B cell (primary cell): ENCODE results near the gene SLC5A5. TPM values are rescaled to one million over a fixed set of nuclear protein-coding genes. Genes with fewer than 3 reads are reported as not detected.

ENCODE experiments used
- ATAC-seq: fragments of 200-7000 bp; cut with Tn5 transposase; one replicate; pipeline ENCODE4 v1.10.0; 2021; ENCODE audit warnings: low read depth, mild to moderate bottlenecking, moderate number of reproducible peaks, moderate library complexity
- CTCF ChIA-PET: fragments of 350-600 bp; sonication (Branson Sonifier 250); formaldehyde crosslinking; loops from one replicate; lab custom pipeline; 2021; ENCODE audit warnings: antibody characterized with exemption, inconsistent platforms; lab: Charles Lee
- POLR2A ChIA-PET: fragments of 350-600 bp; sonication (Branson Sonifier 250); formaldehyde crosslinking; loops from one replicate; lab custom pipeline; 2021; ENCODE audit warnings: antibody characterized with exemption; lab: Charles Lee
- DNase-seq: peaks from one replicate; pipeline ENCODE4 v3.0.0; 2013
- H2AFZ ChIP-seq: 2 replicates; pipeline ENCODE4 v1.6.1; 2012; ENCODE audit warnings: mild to moderate bottlenecking, low read depth, low read length; ENCODE audit not compliant: insufficient read depth, poor library complexity, severe bottlenecking
- H3K27ac ChIP-seq, 2 donors: 1 replicate in 1 of 2; 2 replicates in 1 of 2; pipeline ENCODE4 v1.5.1; 2012 to 2013; ENCODE audit warnings: low read length in 2 of 2, mild to moderate bottlenecking in 2 of 2, moderate library complexity in 1 of 2
- H3K27me3 ChIP-seq, 4 experiments: fragments of 200-600 bp in 1 of 4; sonication (generic) in 1 of 4; replicated peaks in 1 of 4; 1 replicate in 2 of 4; 2 replicates in 2 of 4; pipeline versions ENCODE4 v1.6.1 to v1.7.0; 2013 to 2016; ENCODE audit warnings: low read length in 3 of 4, mild to moderate bottlenecking in 2 of 4, mixed read lengths in 1 of 4, moderate library complexity in 1 of 4; ENCODE audit not compliant: insufficient read depth in 4 of 4, control insufficient read depth in 3 of 4; ENCODE audit errors: control extremely low read depth in 1 of 4
- H3K36me3 ChIP-seq, 2 experiments: replicated peaks in 1 of 2; 1 replicate in 1 of 2; 2 replicates in 1 of 2; pipeline versions ENCODE4 v1.6.1 to v1.7.1; 2013; ENCODE audit warnings: low read length in 1 of 2; ENCODE audit not compliant: insufficient read depth in 2 of 2, control insufficient read depth in 1 of 2; ENCODE audit errors: control extremely low read depth in 1 of 2, extremely low read depth in 1 of 2
- H3K4me1 ChIP-seq, 2 donors: fragments of 200-600 bp in 1 of 2; sonication (generic) in 1 of 2; 1 replicate in 1 of 2; 2 replicates in 1 of 2; pipeline versions ENCODE4 v1.5.1 to v1.6.1; 2013 to 2017; ENCODE audit warnings: low read length in 2 of 2; ENCODE audit not compliant: control insufficient read depth in 2 of 2, insufficient read depth in 2 of 2
- H3K4me2 ChIP-seq: replicated peaks from 2 replicates; pipeline ENCODE3; 2012; ENCODE audit warnings: mild to moderate bottlenecking, low read depth, low read length; ENCODE audit not compliant: poor library complexity, severe bottlenecking
- H3K4me3 ChIP-seq, 5 experiments: fragments of 200-600 bp in 1 of 5; sonication (generic) in 1 of 5; 1 replicate in 3 of 5; 2 replicates in 2 of 5; pipeline versions ENCODE4 v1.5.1 to v1.7.0; 2011 to 2016; ENCODE audit warnings: low read length in 4 of 5, mild to moderate bottlenecking in 4 of 5, low read depth in 2 of 5, control low read depth in 1 of 5, moderate library complexity in 1 of 5; ENCODE audit not compliant: insufficient read depth in 1 of 5; ENCODE audit errors: control extremely low read depth in 1 of 5, extremely low read depth in 1 of 5
- H3K79me2 ChIP-seq: fragments of 200-600 bp; sonication (generic); one replicate; pipeline ENCODE4 v1.6.0; 2016; ENCODE audit warnings: low read length; ENCODE audit not compliant: control insufficient read depth, insufficient read depth
- H3K9ac ChIP-seq: fragments of 200-600 bp; sonication (generic); 2 replicates; pipeline ENCODE4 v1.6.1; 2017; ENCODE audit warnings: mild to moderate bottlenecking, low read length, moderate library complexity
- H3K9me3 ChIP-seq, 3 donors: one replicate each; pipeline versions ENCODE4 v1.6.1 to v1.7.1; 2013; ENCODE audit warnings: low read length in 2 of 3; ENCODE audit not compliant: control insufficient read depth in 2 of 3, insufficient read depth in 1 of 3; ENCODE audit errors: control extremely low read depth in 1 of 3
- H4K20me1 ChIP-seq: 2 replicates; pipeline ENCODE4 v1.6.0; 2012; ENCODE audit warnings: mild to moderate bottlenecking, low read length; ENCODE audit not compliant: insufficient read depth, control insufficient read depth, poor library complexity, severe bottlenecking
- H3K27ac Mint-ChIP-seq: one replicate; pipeline ENCODE4 v1.8.0; 2021; ENCODE audit warnings: mixed read lengths
- H3K27me3 Mint-ChIP-seq: one replicate; pipeline ENCODE4 v1.8.0; 2021; ENCODE audit warnings: mixed read lengths
- H3K4me1 Mint-ChIP-seq: one replicate; pipeline ENCODE4 v1.8.0; 2021; ENCODE audit warnings: mixed read lengths
- H3K4me3 Mint-ChIP-seq: one replicate; pipeline ENCODE4 v1.8.0; 2021; ENCODE audit warnings: mixed read lengths
- H3K9me3 Mint-ChIP-seq: one replicate; pipeline ENCODE4 v1.8.0; 2022; ENCODE audit warnings: mixed read lengths; ENCODE audit not compliant: insufficient read depth
- CTCF ChIP-seq: fragments of 200-600 bp; IDR thresholded peaks from one replicate; pipeline ENCODE4 v1.8.0; 2022; ENCODE audit warnings: antibody characterized with exemption, mild to moderate bottlenecking
- EZH2 ChIP-seq: IDR thresholded peaks from 2 replicates; pipeline ENCODE4 v1.6.1; 2012; ENCODE audit warnings: borderline replicate concordance, low read depth, mild to moderate bottlenecking, moderate library complexity, low read length; ENCODE audit not compliant: insufficient read depth, poor library complexity, severe bottlenecking
- whole genome bisulfite sequencing: methylation state at CpG from one replicate; pipeline ENCODE4 v1.1.5; 2013; ENCODE audit warnings: missing lambda C conversion rate; ENCODE audit not compliant: insufficient coverage; 5-methylcytosine and 5-hydroxymethylcytosine counted together
- intact Hi-C: fragments of 100-400 bp; cut with micrococcal nuclease; formaldehyde crosslinking; loops from one replicate; pipeline ENCODE4 v1.10.0; 2022
- polyA plus RNA-seq: library from polyadenylated mRNA; depleted of rRNA; stranded (reverse); fragments of >200 nt; gene quantifications from 2 replicates; pipeline ENCODE4 v1.2.3, GENCODE V29; 2012
- total RNA-seq, 2 donors: library from RNA; stranded (reverse); fragments of 120-200 nt in 1 of 2; gene quantifications; 1 replicate in 1 of 2; 2 replicates in 1 of 2; pipeline versions ENCODE4 v1.2.3 to v1.2.4, GENCODE V29; 2013 to 2022

Gene SLC5A5
- total and polyA plus RNA-seq, 2 donors (not counting 1 experiment from before 2014, with no cell fraction given): 0.07 to 0.40 TPM

DNA sequence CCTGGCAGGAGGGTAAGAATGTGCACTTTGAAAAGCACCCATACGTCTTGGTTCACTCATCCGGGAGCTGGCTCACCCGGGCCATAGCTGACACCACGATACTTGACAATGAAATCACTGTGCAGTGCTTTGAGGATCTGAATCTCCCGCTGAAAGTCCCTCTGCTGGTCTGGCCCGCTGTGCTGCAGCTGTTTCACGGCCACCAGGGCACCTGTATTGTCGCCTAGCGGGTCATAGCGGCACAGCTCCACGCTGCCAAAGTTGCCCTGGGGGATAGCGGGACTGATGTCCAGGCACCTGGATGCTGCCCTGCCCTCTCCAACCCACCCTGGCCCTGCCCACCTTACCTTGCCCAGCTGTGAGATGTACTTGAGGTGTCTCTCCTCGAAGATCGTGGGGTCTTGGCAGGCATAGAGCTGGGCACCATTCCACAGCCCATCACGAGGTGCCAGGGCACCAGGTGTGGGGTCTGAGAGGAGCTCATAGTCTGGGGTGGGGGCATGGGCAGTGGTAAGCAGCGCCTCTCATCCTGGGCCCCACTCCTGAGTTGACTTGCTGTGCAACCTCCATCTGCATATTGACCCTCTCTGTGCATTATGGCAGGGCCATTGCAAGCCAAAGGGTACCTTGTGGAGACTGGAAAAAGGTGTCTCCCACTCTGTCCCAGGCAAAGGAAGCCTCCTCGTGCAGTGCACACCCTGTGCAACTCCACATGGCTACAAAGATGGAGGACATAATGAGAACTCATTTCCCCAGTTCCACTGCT lies 39.1 kb upstream of the SLC5A5 start:
- no peak overlapping the region for H3K27ac ChIP-seq
- no peak overlapping the region for H2AFZ ChIP-seq
- no peaks in the 10 kb centered on the region for H3K4me1 ChIP-seq
- WGBS: 95% methylated on average over 17 of the region's 17 CpGs
- Mint-ChIP-seq H3K4me3 (no peak overlapping the region), H3K27me3 (no peaks in the 10 kb centered on the region), H3K27ac (no peak overlapping the region), H3K9me3 (no peaks in the 10 kb centered on the region), H3K4me1 (no peaks in the 10 kb centered on the region)
- no peak overlapping the region for H3K4me3 ChIP-seq
- ATAC-seq (no peak), DNase-seq (no peak)
- H3K9me3 ChIP-seq: peaks cover 0 to 7% (median 0%) of the 10 kb centered on the region in 3 donors
- no peaks in the 10 kb centered on the region for H3K27me3 ChIP-seq
- peaks cover 1 to 75% of the 10 kb centered on the region in 2 experiments for H3K36me3 ChIP-seq
- H4K20me1 ChIP-seq: peaks cover 28% of the 10 kb centered on the region
- intact Hi-C loops: no loop called here
- TF ChIP-seq CTCF (no peak), EZH2 (no peak)
- H3K79me2 ChIP-seq: peaks cover 2% of the 10 kb centered on the region
- POLR2A ChIA-PET: no interaction called here
- no peak overlapping the region for H3K9ac ChIP-seq
- CTCF ChIA-PET: interaction anchor here (0.7 kb wide), 1 partner anchor 8 kb away, joined by 3 read pairs; no protein-coding TSS in a partner anchor
- no peak overlapping the region for H3K4me2 ChIP-seq
